Activated CD4-positive, alpha-beta T cell treated with anti-CD3 and anti-CD28 coated beads, Interleukin-2, amount 50 U/mL, for 4 hours (primary cell): ENCODE data around the gene ZNF354B.

ENCODE experiments used
- DNase-seq, 2 experiments: peaks; one replicate each; pipeline ENCODE4 v3.0.0-alpha.2; 2020

ZNF354B gene

GRCh38 chr5:178883815-178884430 lies 24.2 kb downstream of the ZNF354B start:
- no peak for DNase-seq

- peak in 1 of 2 experiments; percentile 18 for DNase-seq
Measured at GRCh38 chr5:178895615-178896571, 36.1 kb downstream of the ZNF354B start, which contains the start of gene ZFP2. Gene ZFP2, plus strand, starts transcription at chr5:178895913. Its CDS starts 35,401 bp downstream, at chr5:178931314.

- no peak for DNase-seq
Measured at GRCh38 chr5:178899289-178899688, 39.5 kb downstream of the ZNF354B start.

GRCh38 chr5:178902849-178903248 lies 43.1 kb downstream of the ZNF354B start:
- no peak for DNase-seq

GRCh38 chr5:178931846-178932760 lies 72.3 kb downstream of the ZNF354B start:
- DNase-seq, result no peak
